ENCODE data around the gene SWT1.
"Not testable (repeated sequence)": the region's sequence is repeated elsewhere in the genome, so short reads cannot be mapped to it uniquely, and the experiment has no call there.

SWT1 gene

GRCh38 chr1:185291652-185292051 is 134.7 kb downstream of the SWT1 start:
- no peak for DNase-seq

DNA sequence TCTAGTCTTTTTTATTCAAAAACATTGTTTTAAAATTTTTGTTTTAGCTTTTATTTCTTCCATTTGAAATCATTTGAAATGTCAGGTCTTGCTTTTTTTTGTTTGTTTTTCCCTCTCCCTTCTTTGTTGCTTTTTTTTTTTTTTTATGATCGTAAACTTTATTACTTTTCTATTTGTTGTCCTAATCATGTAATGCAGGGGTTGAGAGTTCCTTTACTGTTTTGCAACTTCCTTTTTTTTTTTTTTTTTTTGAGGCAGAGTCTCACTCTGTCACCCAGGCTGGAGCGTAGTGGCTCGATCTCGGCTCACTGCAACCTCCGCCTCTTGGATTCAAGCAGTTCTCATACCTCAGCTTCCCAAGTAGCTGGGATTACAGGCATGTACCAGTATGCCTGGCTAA is 135.3 kb downstream of the SWT1 start:
- DNase-seq: no peak

GRCh38 chr1:185293967-185294542 is 137.1 kb downstream of the SWT1 start:
- no peak for DNase-seq

DNA sequence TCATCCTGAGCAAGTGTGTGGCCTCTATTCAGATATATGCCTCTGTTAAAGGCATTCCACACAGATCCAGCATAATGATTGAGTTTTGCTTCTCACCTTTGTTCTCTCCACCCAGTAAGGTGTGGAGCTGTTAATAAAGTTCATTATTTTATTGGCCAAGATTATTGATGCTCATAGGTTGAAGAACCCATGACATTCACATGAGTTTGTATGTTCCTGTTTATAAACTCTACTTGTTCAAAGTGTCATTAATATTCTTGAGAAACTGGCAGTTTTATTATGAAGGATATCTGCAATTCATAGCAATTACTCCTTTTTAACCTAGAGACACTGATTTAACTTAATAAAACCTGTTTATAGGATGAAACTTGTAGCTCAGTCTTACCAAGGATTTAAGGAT is 138.1 kb downstream of the SWT1 start:
- no peak for DNase-seq

DNA sequence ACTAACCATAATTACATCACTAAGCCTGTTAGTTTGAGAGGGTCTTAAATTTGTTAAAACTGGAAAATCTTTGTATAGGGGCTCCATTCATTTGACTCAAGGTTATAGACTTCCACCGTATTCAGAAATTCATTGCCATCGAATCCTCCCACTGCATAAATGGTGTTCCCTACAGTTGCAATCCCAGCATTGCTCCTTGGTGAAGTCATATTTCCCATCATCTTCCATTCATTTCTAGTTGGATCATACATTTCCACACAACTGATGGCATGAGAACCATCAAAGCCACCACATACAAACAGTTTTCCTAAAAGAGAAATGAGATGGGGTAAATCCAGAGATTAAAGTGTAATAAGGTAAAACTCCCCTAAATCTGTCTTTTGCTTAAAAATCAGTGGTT is 141.0 kb downstream of the SWT1 start:
- DNase-seq: no peak

GRCh38 chr1:185300152-185300551 is 143.2 kb downstream of the SWT1 start:
- DNase-seq: no peak

DNA sequence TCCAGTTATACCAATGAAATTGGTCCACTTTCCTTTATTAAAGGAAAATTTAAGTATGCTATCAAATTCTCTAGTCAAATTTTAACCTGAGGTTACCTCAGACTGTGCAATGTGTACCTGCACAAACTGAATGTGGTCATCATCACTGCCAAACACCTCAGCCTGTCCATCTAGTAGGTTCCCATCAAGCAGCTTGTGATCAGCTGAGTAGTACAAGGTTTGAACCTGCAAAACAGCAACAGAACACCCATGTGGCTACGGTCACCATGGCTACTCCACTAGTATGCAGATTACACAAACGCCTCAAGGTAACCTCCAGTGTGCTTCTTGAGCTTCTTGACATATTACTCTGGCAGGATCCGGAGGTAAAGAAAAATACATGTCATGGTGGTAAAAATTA is 148.5 kb downstream of the SWT1 start:
- DNase-seq: no peak

- DNase-seq: no peak
Measured at GRCh38 chr1:185308126-185308525, 151.2 kb downstream of the SWT1 start.

DNA sequence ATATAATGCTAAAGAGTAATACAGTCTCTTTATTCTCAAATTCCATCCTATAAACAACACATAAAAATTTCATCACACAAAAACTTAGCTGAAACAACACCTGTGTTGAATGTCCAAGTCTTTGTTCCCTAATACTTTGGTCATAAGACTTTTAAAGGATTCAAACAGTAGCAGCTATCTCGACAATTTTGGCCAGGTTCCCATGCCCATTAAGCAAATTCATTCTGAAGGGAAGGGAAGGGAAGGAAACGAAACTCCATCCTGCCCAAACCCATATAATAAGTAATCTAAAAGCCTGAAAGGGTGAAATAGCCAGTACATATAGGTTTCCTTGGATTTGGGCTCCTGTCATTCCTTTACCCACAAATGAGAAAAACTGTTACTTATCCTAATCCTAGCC is 152.6 kb downstream of the SWT1 start:
- DNase-seq: no peak

- DNase-seq: no peak
Measured at GRCh38 chr1:185311589-185312225, 154.7 kb downstream of the SWT1 start.

DNA sequence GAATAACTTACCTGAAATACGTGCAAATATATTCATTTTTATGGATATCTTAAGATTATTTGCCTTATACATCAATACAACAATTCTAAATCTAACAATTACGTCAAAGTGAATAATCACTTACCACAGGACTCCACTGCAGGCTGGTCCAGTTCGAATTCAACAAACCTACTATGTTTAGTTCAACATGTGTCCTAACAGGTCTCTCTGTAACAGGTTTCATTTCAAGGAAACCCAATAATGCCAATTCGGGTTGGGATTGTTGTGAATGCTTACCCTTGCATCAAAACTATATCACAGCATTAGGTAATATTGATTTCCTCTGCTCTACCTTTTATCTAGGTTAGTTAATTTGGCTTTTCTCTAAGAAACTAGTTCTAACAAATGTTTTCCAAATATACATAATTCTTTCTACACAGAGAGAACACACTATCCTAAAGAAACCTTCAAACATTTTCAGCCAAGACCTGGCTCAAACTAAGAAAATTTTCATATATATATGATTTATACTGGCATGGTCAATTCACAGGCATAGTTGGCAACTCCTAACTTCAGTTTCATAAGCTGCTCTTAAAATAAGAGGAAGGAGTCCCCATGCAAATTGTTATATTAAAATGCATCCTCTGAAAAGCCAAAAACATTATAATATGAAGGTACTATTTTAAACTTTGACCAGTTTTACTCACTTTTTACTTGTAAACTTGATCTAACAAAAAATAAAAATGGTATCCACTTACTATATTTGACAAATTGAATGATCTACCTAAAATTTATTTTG is 155.6 kb downstream of the SWT1 start:
- DNase-seq: no peak

DNA sequence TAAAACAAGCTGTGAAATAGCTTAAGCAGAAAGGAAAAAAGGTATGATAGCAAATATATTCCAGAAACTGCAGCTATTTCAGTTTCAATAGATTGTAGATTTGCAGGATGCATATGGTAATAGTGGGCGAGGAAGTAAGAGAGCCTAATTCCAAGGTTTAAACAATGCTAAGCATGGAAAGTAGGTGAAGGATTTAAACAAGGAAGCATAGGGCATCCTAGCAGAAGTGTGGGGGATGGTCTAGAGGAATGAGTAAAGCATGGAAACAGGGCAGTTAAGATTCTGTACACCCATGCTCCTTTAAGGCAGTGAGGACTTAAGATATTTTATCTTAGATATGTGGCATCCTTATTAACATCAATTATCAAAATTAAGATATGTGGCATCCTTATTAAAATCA is 157.4 kb downstream of the SWT1 start:
- no peak for DNase-seq

DNA sequence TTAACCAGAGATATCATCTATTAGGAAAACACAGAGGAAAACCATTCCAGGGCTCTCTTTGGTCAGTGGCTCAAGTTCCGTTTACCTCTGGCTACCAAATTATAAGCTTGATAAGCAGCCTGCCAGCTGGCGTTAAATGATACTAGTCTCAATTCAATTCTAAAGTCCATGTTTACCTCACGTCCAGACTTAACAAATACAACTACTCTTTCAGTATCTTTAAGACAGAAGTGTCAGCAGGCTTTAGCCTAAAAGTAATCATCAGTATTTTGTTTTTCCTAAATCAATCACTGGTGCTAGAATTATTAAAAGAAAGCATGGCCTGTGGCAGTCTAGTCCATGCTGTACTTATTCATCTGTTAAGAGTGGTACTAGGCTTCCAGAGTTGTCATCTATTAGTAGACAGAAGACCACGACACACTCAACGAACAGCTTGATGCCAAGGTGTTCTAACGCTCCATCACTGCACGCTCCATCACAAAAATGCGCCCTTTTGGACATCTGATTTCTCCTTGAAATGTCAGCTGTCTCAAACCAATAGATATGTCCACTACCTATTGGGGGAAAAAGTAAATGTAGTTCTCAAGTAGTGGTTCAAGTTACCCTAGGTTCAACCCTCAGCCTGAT is 158.6 kb downstream of the SWT1 start:
- DNase-seq: no peak

DNA sequence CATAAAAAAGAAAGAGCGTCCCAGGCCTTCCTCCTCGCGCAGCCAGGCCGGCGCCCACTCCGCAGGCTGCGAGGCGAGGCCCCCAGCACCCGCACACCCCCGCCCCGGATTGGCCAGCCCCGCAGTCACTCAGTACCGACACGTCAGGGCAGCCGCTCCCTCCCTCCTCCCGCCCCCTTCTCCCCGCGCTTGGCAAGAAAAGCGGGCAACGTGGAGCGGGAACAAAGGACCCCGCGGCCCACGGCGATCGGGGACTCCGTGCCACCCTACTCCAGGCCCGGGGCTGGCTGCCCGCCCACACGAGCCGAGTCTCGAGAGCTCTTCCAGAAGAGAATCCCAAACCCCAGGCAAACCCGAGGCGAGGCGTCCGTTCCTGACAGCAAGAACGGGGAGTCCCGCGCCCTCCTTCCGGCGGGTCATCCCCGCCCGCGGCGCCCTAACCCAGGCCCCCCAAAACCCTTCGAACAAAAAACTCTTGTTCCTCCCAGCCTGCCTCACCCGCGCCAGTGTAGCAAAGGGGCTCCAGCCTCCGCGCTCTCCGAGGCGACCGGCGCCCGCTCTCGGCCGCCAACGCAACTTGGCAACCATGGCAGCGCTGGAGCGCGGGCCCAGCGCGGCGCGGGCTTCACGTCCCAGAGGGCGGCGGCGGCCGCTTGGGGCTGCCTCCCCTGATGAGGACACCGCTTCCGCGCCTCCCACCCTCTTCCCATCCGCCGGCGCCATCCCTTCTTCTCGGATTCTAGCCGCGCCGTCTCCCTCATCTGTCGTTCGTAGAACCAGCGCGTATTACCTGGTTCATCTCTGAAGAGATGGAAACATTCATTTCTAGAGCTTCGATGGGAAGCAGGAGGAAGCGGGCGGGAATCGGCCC is 159.4 kb downstream of the SWT1 start:
- peak; percentile 83 for DNase-seq

DNA sequence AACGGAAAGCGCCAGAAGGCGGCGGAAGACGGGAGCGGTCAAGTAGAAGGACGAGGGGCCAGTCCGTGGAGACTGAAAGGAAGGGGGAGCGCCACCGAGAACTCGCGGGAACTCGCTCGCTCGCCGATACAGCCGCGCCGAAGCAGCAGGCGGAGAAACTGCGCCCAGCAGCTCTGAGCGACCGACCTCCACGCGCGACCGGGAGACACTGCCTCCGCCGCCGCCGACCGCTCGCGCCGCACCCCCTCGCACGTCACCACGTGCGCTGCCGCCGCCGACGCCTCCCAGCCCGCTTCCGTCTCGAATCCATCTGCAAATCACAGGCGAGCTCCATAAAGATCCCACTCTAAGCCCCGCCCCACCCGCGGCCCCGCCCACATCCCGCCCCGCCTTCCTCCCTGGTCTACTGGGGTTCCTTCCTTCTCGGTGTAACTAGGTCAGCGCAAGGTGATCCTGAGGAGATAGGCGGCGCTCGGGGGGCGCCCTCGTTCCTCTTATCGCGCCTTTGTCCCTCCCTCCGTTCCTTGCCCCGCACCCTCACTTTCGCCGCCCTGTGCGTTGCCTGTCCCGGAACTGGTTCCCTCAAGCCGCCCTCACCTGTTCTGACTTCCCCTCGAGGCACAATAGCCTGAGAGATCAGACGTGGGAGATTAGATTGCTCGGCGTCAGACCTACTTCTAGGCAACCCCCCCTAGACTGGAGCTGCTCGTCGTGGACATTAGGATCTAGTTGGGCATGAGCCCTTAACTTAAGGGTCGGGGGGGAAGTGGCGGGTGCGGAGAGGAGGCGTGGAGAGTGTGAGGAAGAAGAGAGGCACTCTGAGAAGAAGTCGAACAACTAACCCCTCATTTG is 160.3 kb downstream of the SWT1 start, which contains the start of gene IVNS1ABP:
IVNS1ABP (minus strand) TSS at position 210 of the 852 bp plus-strand sequence. CDS start 7,750 bp downstream, outside the sequence.
- peak; percentile 97 for DNase-seq

DNA sequence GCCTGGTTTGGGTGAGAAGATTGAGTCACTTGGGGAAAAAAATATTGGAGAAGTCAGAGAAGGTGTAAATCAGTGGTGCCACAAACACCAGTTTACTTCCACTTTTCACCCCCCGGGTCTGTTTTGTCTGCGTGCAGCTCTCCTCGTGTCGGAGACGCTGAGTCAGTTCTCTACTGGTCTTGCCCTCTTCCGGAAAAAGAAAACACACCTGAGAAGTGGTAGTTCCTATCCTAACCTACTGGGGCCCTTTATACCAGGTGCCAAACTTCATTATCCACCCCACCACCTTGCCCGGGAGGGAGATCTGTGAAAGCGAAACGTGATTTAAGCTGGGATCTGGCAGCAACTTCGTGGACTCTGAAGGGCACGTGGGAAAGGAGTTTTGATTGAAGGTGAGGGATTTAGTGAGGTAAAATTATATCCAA is 160.9 kb downstream of the SWT1 start:
- peak; percentile 87 for DNase-seq

- DNase-seq: peak; percentile 12
Measured at GRCh38 chr1:185318431-185319138, 161.6 kb downstream of the SWT1 start.

DNA sequence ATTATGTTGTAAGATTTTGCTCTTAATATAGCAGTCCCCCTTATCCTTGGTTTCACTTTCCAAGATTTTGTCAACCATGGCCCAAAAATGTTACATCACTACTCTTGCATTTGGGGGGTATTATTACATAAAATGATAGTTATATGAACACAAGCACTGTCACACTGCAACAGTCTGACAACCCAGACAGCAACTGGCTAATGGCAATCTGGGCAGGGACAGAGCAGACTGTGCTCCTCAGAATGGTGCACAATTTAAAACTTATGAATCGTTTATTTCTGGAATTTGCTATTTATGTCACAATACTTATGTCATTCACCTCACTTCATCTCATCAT is 162.1 kb downstream of the SWT1 start:
- DNase-seq: no peak

DNA sequence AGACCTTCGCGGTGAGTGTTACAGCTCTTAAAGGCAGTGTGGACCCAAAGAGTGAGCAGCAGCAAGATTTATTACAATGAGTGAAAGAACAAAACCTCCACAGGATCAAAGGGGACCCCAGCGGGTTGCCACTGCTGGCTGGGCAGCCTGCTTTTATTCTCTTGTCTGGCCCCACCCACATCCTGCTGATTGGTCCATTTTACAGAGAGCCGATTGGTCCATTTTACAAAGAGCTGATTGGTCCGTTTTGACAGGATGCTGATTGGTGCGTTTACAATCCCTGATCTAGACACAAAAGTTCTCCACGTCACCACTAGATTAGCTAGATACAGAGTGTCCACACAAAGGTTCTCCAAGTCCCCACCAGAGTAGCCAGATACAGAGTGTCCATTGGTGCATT is 164.1 kb downstream of the SWT1 start:
- DNase-seq: not testable (repeated sequence)

- not testable (repeated sequence) for DNase-seq
Measured at GRCh38 chr1:185321653-185322221, 164.8 kb downstream of the SWT1 start.

DNA sequence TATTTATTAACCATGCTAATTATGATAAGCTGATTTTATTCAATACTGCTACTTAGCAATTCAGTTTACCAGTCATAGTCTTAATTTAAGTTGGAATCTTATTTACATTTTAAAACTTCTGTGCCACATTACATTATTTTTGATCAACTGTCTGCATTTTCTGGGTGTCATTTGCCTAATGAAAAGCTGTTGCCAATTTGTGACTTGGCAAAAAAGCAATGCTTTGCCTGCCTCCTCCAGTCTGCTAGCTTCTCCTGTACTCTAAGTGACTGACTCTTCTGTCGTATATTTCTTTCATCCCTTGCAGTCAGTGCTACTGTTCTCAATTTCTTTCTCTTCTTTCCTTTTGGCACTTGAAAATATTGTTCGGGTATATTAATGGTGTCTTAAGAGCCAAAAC is 165.7 kb downstream of the SWT1 start:
- no peak for DNase-seq

Measured in NK-92 treated with Interleukin-12 subunit alpha and Interleukin-12 subunit beta, amount 100 ng/mL, for 24 hours (cell line).